Activated gamma-delta T cell treated with Interleukin-2 at 50 U/mL for 16 hours (primary cell): ENCODE measurements around the gene GREM1.

Experiments used
- DNase-seq: peaks from one replicate; pipeline ENCODE4 v3.0.0-alpha.2; 2020

GREM1 gene

DNA sequence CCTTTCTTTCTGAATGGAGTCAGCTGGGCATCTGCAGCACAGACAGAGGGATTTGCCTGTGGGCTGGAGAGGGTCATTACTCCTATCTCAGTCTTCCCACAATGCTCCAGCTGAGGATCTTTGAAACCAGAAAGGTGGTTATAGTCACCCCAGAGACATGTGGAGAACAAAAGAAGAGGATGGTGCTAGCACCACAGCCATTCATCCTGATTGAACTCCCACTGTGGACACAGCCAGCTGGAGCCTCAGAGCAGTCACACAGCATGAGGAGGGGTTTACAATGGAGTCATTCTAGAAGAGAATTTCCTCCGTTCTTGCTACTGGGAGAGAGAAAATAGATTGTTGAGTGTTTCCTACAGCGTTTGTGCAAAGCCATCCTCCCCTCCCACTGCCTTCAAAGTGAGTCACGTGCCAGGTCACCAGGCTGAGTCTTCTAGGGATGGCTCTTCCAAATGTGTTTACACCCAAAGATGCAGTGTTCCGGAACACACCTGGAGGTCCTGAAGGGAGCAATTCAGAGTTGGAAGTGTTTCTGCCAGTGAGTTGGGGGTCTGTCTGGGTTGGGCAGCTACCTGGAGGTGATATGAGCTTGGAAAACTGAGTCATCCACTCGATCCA, 18.9 kb upstream of the GREM1 start:
- no peak for DNase-seq

DNA sequence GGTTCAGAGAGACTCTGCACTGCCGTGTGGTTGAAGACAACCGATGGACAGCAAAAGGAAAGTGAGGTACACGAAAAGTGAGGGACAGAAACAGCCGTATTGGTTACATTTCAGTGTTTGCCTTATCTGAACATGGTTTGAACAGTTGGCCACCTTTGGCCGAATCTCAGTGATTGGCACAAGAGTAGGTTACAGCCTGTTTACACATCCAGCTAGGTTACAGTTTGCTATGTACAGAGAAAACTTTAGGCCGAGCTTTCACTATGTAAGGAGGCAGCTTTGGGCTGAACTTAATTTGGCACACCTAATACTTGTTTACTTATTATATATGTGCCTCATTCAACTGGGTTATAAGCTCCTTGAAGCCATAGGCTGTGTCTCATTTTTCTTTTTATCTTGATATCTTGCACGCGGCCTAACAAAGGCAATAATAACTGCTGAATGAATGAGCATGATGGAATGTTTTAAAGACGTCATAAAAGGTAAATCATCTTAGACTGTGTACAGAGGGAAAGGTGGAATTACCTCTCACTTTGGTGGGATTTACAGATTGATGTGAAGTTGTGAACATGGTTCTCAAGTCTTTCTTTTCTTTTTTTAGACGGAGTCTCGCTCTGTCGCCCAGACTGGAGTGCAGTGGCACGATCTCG, 17.2 kb upstream of the GREM1 start:
- no peak for DNase-seq

DNA sequence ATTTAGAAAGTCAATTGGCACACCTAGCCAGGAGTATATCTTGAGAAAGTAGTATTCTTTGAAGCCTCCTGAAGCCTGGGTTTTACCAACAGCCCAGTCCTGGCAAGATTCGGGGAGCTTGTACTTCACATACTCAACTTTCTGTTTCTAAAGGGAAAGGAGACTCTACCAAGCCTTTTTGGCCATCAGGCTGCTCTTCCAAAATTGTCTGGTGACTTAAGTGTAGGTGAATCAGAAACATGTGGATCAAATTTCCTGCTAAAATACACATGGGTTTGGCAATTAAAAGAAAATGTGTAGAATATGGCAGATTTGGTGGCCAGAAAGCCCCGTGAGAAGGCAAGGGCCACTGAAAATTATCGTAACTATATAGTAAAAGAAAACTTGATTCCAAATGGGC, 15.9 kb upstream of the GREM1 start:
- DNase-seq, result no peak

DNA sequence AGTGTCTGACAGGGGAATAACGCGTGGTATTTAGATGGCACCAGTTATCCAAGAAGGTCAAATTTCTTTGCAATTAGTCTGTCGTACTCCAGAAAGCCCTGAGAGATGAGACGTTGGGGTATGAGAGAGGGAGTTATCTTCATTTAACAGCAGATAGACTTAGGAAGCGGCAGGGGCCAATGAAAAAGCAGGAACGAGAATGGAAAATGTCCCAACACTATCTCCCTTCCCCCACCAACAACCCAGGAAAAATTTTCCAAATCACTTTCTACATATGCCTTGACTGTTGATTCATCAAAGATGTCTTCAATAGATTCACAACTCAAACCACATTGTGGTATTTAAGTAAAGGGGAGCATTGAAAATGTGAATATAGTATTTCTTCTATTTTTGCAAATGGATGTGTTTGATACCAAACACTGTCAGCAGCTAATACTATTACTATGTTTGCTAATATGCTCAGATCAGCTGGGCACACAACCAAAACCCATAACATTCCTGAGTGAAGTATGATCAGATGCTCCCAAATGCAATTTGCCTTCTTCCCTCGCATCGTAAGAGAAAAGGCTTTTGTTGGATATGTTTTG, 13.3 kb upstream of the GREM1 start:
- DNase-seq, result no peak

DNA sequence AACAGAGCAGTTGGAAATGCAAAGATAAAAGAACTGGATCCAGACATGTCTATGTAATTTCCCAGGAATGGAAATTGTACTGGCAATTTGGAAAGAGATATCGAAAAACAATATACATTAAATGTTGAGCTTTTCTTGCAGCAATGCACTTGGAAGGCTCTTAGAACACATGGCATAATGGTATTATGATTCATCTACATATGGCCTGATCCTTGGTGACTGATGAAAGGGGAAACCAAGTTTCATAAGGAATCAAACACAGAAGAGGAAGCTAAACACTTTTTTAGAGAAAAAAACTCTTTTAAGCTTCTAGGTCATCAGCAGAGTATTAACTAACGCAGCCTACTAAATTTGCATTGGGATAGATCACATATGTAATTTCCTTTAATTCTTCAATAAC, 12.4 kb upstream of the GREM1 start:
- DNase-seq, result no peak

DNA sequence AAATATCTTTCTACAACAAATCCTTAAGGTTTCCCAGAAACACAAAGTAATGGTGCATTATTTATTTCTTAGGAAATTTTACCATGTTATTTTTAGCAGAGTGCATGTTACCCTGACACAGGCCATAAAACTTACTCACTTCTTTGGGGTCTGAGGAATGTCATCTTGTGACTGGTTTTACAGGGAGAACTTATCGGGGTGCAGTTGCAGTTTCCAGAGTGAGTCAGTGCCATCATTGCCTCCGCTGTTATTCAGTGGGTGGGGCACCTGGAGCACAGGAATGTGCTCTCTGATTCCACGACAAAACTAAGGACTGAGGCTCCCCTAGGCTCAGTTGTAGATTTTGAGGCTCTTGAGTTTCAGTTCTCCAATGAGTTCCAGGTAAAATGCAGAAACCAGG, 11.1 kb upstream of the GREM1 start:
- no peak for DNase-seq

DNA sequence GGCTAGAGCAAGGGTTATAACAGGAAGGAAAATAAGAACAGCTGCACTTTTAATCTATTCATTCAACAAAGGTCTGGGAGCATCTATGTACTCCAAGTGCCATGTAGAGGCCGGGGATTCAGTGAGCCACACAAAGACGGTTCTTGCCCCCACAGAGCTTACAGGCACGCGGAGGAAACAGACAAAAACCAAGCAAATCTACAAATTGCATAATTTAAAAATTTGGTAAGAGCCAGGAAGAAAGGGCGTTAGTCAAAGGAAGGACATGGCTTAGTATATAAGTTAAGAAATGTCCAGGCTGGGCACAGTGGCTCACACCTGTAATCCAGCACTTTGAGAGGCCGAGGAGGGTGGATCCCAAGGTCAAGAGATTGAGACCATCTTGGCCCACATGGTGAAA, 10.4 kb upstream of the GREM1 start:
- DNase-seq, result no peak

DNA sequence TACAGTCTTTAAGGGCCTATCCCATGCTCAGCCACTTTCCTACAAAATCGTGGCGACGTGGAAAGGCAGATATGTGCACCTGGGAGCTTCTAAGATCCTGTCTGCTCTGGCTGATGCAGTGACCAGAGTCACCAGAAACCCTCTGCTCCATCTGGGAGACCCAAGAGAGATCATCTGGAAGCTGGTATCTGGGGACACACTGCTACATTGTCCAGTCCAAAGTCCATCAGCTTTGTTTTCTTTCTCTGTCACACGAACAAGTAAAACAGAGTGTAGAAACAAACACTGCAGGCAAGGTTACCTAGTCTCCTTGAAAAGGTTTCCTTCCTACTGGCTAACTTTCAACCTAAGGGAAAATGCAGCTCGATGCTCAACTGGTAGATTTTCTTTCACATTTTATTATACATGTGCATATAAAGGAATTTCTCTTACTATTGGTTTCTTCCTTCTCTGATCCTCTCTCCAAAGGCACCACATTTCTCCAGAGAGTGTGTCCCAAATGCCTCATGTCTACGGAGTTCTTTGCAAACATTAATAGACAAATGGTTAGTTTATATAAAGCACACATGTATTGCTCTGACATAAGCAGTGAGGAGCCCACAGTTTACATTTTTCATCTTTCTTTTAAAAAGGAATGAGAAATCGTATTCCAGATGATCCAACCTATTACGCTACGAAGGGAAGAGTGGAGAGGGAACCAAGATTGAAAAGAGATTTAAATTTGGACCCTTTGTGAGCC, 8.3 kb upstream of the GREM1 start:
- DNase-seq, result no peak

DNA sequence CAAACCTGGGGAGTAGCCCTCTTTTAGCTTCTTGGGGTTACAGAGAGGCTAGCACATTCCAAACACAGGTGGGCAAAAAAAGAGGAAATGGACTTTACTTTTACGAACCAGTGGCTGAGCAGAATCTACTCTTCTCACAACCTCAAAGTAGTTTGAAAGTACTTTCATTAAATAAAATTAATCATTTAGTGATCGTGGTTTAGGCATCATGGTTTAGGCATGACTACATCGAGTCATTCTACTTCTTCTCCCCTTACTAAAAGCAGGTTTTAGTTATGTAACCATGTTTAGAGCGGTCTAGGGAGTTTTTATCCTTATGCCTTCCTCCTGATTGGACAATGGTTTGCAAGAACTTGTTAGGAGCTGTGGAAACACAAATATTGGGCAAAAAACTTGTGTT, 2.5 kb upstream of the GREM1 start:
- no peak for DNase-seq

DNA sequence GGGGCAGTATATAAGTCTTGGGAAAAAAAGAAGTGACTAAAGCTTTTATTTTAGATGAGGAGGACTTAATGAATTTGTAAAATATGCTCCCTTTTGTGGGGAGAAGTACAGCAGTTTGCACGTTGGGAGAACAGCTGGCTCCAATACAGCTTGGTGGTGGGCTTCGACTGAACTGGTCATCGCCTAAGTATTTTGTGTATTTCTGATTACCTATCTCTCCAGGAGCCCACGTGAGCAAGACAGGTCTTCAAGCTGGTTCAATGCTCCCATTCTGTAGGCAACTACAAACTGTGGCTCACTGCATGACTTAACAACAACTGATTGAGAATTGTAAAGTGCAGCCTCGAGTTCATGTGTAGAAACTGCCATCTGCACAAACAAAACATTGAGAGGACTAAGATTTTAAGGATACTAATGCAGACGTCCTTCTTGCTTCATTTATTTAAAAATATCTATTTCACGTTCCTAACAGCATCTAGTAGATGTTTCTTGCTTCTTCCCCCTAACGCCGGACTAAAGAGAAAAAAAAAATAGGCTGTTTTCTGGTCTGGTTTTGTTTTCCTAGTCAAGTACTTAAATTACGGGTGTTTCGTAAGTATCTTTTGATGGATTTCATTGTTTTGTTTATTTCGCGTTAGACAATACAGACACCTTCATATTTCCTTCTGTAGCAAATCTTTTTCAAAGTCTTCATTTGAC, 1.4 kb upstream of the GREM1 start:
- no peak for DNase-seq

DNA sequence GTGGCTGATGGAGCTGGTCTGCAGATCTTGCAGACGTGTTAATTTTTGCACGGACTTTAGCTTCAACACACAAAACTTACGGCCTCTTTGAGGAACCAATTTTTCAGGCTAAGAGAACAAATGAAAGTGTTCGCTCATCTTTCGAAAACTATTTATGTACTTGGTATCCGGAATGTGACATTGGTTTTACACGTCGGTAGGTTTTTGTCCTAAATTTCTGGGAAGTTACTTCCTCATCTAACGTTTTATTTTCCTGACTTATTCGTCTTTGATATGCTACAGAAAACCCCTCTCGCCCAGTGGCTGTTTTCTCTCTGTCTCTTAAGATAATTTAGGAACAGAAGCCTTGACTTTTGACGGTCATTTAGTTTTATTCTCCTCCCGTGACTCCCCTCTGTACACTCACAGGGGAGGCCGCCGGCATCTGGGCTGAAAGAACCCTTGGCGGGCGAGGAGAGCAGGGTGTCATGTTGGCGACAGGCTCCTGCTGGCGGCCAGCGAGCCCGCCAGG, 834 bp upstream of the GREM1 start:
- no peak for DNase-seq

DNA sequence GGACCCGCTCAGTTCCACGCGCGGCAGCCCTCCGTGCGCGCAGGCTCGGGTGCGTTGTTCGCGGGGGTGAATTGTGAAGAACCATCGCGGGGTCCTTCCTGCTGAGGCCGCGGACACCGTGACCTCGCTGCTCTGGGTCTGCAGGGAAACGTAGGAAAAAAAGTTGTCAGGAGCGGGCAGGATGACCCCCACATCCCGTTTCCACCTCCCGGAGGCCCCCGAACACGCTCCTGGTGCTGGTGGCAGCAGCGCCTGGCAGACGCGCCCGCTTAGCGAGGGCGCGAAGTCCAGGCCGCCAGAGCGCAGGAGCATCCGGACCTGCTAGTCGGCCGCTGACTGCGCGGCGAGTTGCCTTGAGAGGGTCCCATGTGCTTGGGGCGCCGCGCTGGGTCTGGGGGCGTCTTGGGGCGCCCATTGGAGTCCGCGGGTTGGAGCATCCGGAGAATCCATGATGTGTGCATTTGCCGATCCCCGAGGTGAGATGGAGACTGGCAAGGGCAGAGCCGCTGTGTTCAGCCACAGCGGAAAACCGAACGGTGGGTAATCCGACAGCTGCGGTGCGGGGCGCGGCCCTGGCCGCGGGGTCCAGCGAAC, 520 bp downstream of the GREM1 start:
- no peak for DNase-seq

DNA sequence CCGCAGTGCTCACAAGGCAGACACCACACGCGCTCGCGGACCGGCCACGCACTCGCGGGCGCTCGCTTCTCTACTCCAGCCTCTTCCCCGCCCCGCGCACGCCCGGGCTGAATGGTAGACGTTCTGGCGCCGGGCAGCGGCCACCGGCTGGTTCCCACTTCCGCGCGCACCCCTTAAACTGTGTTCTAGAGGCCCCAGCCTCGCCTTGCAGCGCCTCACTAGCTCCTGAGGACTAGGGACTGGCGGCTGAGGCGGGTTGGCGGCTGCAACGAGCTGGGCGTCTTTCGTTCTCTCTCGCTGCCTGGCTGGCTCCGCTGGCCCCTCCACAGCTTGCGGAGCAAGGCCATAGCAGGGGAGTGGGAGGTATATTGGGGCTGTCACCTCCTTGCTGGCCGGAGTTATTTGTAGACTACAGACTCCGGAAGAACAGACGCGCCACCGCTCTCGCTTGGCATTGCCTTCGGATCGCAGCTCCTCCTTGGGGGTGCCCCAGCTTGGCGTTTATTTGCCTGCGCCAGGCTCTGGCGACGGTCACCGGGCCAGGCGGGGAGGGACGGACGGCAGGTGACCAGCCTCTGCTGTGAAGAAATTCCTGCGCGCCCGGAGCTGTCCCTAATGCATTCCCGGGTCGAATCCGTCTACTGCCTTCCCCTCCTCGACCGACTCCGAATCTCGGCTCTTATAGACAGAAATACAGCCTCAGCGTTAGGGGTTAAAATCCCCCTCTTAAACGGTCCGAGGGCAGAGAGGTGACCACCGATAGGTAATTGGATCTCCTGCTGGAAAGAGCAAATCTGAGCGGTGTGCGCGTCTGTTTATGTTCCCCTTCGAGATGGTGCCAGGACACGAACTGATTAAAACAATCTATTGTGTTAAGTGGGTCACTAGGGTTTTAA, 1.3 kb downstream of the GREM1 start:
- no peak for DNase-seq

DNA sequence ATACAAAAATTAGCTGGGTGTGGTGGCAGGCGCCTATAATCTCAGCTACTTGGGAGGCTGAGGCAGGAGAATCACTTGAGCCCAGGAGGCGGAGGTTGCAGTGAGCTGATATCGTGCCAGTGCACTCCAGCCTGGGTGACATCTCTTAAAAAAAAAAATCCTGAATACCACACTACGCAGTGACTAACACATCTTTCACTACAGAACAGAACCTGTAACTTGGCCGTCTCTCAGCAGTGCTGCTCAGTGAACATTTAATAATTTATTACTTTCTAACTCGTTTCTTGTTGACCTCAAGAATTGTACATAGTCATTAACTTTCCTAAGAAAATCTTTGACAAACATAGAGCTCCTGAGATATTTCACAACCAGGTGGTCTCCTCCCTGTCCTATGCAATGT, 3.8 kb downstream of the GREM1 start:
- DNase-seq, result no peak

DNA sequence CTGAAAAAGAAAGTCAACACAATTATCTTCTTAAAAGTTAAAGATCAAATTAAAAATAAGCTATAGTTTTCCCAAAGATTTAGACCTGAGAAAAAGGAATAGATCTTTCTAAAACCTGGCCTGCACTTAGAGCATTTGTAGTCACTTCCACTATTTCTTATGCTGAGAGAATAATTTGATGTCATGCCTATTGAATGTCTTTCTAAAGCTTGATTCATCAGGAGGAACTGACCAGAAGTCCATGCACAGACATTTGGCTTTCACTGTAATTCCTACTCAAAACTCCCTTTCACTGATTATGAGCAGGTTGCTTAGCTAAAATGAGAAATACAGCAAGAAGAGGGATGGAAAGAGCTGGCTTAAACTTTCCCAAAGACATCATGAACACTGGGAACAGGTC, 4.3 kb downstream of the GREM1 start:
- no peak for DNase-seq

DNA sequence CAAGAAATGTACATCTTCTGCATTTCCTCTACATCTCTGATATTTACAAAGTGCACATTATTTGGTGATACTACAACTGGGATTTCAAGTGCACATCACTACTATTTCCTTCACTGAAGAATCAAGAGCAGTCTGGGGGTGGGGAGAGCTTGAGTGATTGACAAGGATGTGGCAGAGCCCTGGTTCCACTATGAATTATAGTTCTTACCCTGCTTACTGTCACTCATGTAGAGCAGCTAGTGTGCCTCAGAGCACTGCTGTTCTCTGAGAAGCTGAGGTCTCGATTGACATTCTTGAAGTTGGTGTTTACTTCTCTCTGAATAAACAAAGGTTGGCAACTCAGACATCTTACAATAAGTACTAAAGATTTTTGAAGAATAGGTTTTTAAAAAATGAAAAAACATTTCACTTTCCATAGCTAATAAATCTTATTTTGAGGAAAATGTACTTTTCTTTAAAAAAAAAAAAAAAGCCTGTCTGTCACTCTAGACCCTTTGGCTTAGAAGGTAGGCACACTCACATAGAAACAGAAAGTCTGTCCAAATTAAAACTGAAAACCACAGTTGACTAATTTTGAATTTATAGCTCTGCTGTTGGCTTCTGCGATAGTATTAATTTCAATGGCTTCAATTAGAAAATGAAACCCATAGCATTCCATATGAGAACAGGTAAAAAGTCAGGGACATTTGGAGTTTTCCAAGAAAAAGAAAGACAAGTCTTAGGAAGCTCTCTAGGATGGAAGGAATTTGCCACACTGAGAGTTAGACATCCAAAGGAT, 5.6 kb downstream of the GREM1 start:
- DNase-seq, result no peak

DNA sequence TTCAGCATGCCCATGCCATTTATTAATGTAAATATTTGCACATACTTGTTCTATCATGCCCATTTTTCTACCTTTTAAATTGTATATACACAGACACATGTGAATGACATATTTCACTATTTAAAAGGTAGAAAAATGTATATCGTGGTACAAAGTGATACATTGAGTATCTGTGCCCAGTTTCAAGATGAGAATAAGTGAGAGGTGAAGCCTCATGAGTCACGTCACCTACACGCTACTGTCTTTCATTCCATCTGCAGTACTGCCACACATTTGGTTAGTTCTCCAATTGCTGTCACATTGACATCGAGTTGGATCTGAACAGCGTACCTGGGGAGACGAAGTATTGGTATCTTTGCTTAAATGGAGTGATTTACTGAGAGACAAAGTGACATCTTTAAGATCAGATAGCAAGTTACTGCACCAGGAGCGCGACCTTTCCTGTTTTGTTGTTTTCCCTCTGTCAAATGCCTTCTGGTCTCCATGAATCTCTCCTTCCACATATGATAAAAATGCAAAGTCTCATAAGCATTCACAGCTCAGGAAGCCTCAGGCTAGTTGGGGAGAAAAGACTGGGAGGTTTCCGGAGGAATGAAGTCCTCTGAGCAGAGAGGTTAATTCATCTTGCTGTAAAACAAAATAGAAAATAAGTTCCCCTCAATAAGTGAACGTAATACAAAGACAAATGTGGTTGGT, 12.0 kb downstream of the GREM1 start:
- DNase-seq, result no peak

DNA sequence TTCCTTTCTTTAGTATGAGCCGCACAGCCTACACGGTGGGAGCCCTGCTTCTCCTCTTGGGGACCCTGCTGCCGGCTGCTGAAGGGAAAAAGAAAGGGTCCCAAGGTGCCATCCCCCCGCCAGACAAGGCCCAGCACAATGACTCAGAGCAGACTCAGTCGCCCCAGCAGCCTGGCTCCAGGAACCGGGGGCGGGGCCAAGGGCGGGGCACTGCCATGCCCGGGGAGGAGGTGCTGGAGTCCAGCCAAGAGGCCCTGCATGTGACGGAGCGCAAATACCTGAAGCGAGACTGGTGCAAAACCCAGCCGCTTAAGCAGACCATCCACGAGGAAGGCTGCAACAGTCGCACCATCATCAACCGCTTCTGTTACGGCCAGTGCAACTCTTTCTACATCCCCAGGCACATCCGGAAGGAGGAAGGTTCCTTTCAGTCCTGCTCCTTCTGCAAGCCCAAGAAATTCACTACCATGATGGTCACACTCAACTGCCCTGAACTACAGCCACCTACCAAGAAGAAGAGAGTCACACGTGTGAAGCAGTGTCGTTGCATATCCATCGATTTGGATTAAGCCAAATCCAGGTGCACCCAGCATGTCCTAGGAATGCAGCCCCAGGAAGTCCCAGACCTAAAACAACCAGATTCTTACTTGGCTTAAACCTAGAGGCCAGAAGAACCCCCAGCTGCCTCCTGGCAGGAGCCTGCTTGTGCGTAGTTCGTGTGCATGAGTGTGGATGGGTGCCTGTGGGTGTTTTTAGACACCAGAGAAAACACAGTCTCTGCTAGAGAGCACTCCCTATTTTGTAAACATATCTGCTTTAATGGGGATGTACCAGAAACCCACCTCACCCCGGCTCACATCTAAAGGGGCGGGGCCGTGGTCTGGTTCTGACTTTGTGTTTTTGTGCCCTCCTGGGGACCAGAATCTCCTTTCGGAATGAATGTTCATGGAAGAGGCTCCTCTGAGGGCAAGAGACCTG, 13.2 kb downstream of the GREM1 start:
- no peak for DNase-seq

DNA sequence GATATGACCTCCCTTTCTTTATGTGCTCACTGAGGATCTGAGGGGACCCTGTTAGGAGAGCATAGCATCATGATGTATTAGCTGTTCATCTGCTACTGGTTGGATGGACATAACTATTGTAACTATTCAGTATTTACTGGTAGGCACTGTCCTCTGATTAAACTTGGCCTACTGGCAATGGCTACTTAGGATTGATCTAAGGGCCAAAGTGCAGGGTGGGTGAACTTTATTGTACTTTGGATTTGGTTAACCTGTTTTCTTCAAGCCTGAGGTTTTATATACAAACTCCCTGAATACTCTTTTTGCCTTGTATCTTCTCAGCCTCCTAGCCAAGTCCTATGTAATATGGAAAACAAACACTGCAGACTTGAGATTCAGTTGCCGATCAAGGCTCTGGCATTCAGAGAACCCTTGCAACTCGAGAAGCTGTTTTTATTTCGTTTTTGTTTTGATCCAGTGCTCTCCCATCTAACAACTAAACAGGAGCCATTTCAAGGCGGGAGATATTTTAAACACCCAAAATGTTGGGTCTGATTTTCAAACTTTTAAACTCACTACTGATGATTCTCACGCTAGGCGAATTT, 14.9 kb downstream of the GREM1 start:
- no peak for DNase-seq
